ENCODE measurements around the gene SEC22B.
"Not testable (repeated sequence)": the region's sequence is repeated elsewhere in the genome, so short reads cannot be mapped to it uniquely, and the experiment has no call there.

SEC22B gene

GRCh38 chr1:120176092-120176855, at the start of gene SEC22B:
Gene SEC22B (minus strand): TSS chr1:120176520. CDS start chr1:120176381, 139 bp downstream.
- peak; percentile 79 to 93 (median 84) for DNase-seq (ENCODE audit: low read depth in 2 of 3, low spot score in 1 of 3)

- DNase-seq (ENCODE audit: low read depth in 2 of 3, low spot score in 1 of 3): not testable (repeated sequence)
Observed at GRCh38 chr1:120217933-120218332, 41.6 kb upstream of the SEC22B start.

GRCh38 chr1:120217175-120217929, 41.0 kb upstream of the SEC22B start:
- not testable (repeated sequence) for DNase-seq (ENCODE audit: low read depth in 2 of 3, low spot score in 1 of 3)

GRCh38 chr1:120213606-120214005, 37.3 kb upstream of the SEC22B start:
- not testable (repeated sequence) for DNase-seq (ENCODE audit: low read depth in 2 of 3, low spot score in 1 of 3)

GRCh38 chr1:120210754-120211153, 34.4 kb upstream of the SEC22B start:
- not testable (repeated sequence) for DNase-seq (ENCODE audit: low read depth in 2 of 3, low spot score in 1 of 3)

- DNase-seq (ENCODE audit: low read depth in 2 of 3, low spot score in 1 of 3): not testable (repeated sequence)
Observed at GRCh38 chr1:120196863-120197775, 20.8 kb upstream of the SEC22B start.

GRCh38 chr1:120188626-120189025, 12.3 kb upstream of the SEC22B start:
- DNase-seq (ENCODE audit: low read depth in 2 of 3, low spot score in 1 of 3): not testable (repeated sequence)

GRCh38 chr1:120182176-120182707, 5.9 kb upstream of the SEC22B start:
- not testable (repeated sequence) for DNase-seq (ENCODE audit: low read depth in 2 of 3, low spot score in 1 of 3)

- not testable (repeated sequence) for DNase-seq (ENCODE audit: low read depth in 2 of 3, low spot score in 1 of 3)
Observed at GRCh38 chr1:120179811-120180690, 3.7 kb upstream of the SEC22B start.

GRCh38 chr1:120178799-120179756, 2.8 kb upstream of the SEC22B start:
- DNase-seq (ENCODE audit: low read depth in 2 of 3, low spot score in 1 of 3): no peak

GRCh38 chr1:120178058-120178457, 1.7 kb upstream of the SEC22B start:
- not testable (repeated sequence) for DNase-seq (ENCODE audit: low read depth in 2 of 3, low spot score in 1 of 3)

- DNase-seq (ENCODE audit: low read depth in 2 of 3, low spot score in 1 of 3): not testable (repeated sequence)
Observed at GRCh38 chr1:120175688-120176087, 632 bp downstream of the SEC22B start.

- not testable (repeated sequence) for DNase-seq (ENCODE audit: low read depth in 2 of 3, low spot score in 1 of 3)
Observed at GRCh38 chr1:120164761-120165160, 11.6 kb downstream of the SEC22B start.

GRCh38 chr1:120162015-120162414, 14.3 kb downstream of the SEC22B start:
- not testable (repeated sequence) for DNase-seq (ENCODE audit: low read depth in 2 of 3, low spot score in 1 of 3)

- not testable (repeated sequence) for DNase-seq (ENCODE audit: low read depth in 2 of 3, low spot score in 1 of 3)
Observed at GRCh38 chr1:120158495-120158894, 17.8 kb downstream of the SEC22B start.

- DNase-seq (ENCODE audit: low read depth in 2 of 3, low spot score in 1 of 3): not testable (repeated sequence)
Observed at GRCh38 chr1:120158086-120158485, 18.2 kb downstream of the SEC22B start.

GRCh38 chr1:120150138-120150822, 26.0 kb downstream of the SEC22B start:
- DNase-seq (ENCODE audit: low read depth in 2 of 3, low spot score in 1 of 3): not testable (repeated sequence)

Measured in stimulated activated CD4-positive, alpha-beta T cell treated with anti-CD3 and anti-CD28 coated beads, Interleukin-12 subunit alpha, Interleukin-12 subunit beta, amount 100 ng/mL, for 48 hours (primary cell).